ENCODE measurements around the gene LTB.
"Not testable (repeated sequence)": the region's sequence is repeated elsewhere in the genome, so short reads cannot be mapped to it uniquely, and the experiment has no call there.

The LTB gene

DNA sequence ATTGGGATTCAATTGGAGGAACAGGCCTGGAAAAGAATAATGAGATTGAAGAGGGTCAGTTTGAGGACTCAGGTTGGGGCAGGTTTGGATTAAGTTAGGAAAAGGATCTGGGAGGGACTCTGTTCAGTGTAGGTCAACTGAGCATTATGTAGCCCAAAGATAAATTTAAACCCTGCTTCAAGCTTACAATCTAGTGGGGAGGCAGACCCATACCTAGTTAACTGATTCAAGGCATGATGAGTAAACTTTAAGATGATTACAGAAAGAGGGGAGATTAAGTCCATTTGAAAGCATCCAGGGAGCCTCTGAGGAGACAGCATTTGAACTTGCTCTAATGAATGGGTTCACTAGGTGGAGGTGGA lies 21.5 kb downstream of the LTB start:
- peaks cover 7 to 13% of the 10 kb centered on the region in 2 donors for H3K4me1 ChIP-seq (ENCODE audit: control insufficient read depth in 2 of 2, insufficient read depth in 2 of 2, low read length in 2 of 2)

DNA sequence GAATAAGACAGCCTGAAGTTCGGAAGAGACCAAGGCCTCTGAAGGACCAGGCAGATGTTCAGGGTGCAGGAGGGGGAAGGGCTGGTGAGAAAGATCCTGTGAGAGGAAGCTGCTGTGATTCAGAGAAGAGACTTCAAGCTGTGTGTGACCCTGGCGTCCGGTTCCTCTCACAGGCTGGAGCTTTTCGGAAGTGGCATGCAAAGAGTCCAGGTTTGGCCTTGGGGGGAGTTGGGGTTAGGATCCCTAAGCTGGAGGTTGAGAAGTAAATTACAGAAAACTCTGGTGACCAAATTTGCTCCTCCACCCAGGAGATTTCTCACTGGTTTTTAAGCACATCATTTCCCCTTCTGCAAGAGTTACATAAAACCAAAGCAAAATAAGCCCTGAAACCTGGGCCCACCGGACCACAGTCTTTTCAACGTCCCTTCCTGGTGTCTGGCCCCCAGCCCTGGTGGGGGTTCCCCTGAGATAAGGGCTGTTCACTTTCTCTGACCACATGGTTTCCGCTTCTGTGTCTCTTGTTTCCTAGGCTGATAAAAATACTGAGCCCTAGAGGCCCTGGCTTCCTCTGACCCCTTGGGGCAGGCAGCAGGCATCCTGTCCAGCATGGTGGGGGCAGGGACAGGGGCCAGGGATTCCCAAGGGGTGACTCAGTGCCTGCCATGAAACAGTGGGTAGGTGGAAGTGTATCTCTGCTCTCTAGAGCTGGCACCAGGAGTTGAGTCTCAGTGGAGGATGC lies 22.1 kb downstream of the LTB start:
- peaks cover 7 to 13% of the 10 kb centered on the region in 2 donors for H3K4me1 ChIP-seq (ENCODE audit: control insufficient read depth in 2 of 2, insufficient read depth in 2 of 2, low read length in 2 of 2)
- peaks cover 12 to 18% of the 10 kb centered on the region in 2 donors for H3K36me3 ChIP-seq (ENCODE audit: control insufficient read depth in 2 of 2, insufficient read depth in 2 of 2, low read length in 2 of 2)
- H3K27me3 ChIP-seq (ENCODE audit: control insufficient read depth in 2 of 2, insufficient read depth in 2 of 2, low read length in 2 of 2), result no peaks in the 10 kb centered on the region
- H3K9ac ChIP-seq (ENCODE audit: low read depth in 1 of 2, low read length in 2 of 2), result no peak overlapping the region
- peak overlapping the region in 1 of 2 donors; percentile 33 for H3K4me3 ChIP-seq (ENCODE audit: low read length in 2 of 2)
- peak overlapping the region in 1 of 2 donors; percentile 52 for H3K27ac ChIP-seq (ENCODE audit: low read depth in 2 of 2, low read length in 2 of 2)
- no peaks in the 10 kb centered on the region for H3K9me3 ChIP-seq (ENCODE audit: control insufficient read depth in 2 of 2, low read length in 2 of 2)

More for the DNA sequence above, 21.5 kb downstream of the LTB start:
- Histone ChIP-seq H3K4me3 (ENCODE audit: low read length in 2 of 2) (no peak overlapping the region), H3K9ac (ENCODE audit: low read depth in 1 of 2, low read length in 2 of 2) (no peak overlapping the region), H3K9me3 (ENCODE audit: control insufficient read depth in 2 of 2, low read length in 2 of 2) (no peaks in the 10 kb centered on the region), H3K27me3 (ENCODE audit: control insufficient read depth in 2 of 2, insufficient read depth in 2 of 2, low read length in 2 of 2) (no peaks in the 10 kb centered on the region), H3K27ac (ENCODE audit: low read depth in 2 of 2, low read length in 2 of 2) (peak overlapping the region in 1 of 2 donors; percentile 52), H3K36me3 (ENCODE audit: control insufficient read depth in 2 of 2, insufficient read depth in 2 of 2, low read length in 2 of 2) (peaks cover 12 to 18% of the 10 kb centered on the region in 2 donors)

GRCh38 chr6:31559606-31559957 lies 22.6 kb downstream of the LTB start:
- H3K9me3 ChIP-seq (ENCODE audit: control insufficient read depth in 2 of 2, low read length in 2 of 2), result no peaks in the 10 kb centered on the region
- peak overlapping the region; percentile 7 to 52 for H3K27ac ChIP-seq (ENCODE audit: low read depth in 2 of 2, low read length in 2 of 2)
- H3K9ac ChIP-seq (ENCODE audit: low read depth in 1 of 2, low read length in 2 of 2), result no peak overlapping the region
- peaks cover 7 to 13% of the 10 kb centered on the region in 2 donors for H3K4me1 ChIP-seq (ENCODE audit: control insufficient read depth in 2 of 2, insufficient read depth in 2 of 2, low read length in 2 of 2)
- no peaks in the 10 kb centered on the region for H3K27me3 ChIP-seq (ENCODE audit: control insufficient read depth in 2 of 2, insufficient read depth in 2 of 2, low read length in 2 of 2)
- peak overlapping the region in 1 of 2 donors; percentile 33 for H3K4me3 ChIP-seq (ENCODE audit: low read length in 2 of 2)
- peaks cover 12 to 18% of the 10 kb centered on the region in 2 donors for H3K36me3 ChIP-seq (ENCODE audit: control insufficient read depth in 2 of 2, insufficient read depth in 2 of 2, low read length in 2 of 2)

GRCh38 chr6:31558631-31559500 lies 23.4 kb downstream of the LTB start:
- peaks cover 12 to 18% of the 10 kb centered on the region in 2 donors for H3K36me3 ChIP-seq (ENCODE audit: control insufficient read depth in 2 of 2, insufficient read depth in 2 of 2, low read length in 2 of 2)
- H3K9me3 ChIP-seq (ENCODE audit: control insufficient read depth in 2 of 2, low read length in 2 of 2), result no peaks in the 10 kb centered on the region
- H3K27ac ChIP-seq (ENCODE audit: low read depth in 2 of 2, low read length in 2 of 2), result peak overlapping the region; percentile 43 to 58
- no peak overlapping the region for H3K9ac ChIP-seq (ENCODE audit: low read depth in 1 of 2, low read length in 2 of 2)
- peaks cover 7 to 13% of the 10 kb centered on the region in 2 donors for H3K4me1 ChIP-seq (ENCODE audit: control insufficient read depth in 2 of 2, insufficient read depth in 2 of 2, low read length in 2 of 2)
- H3K4me3 ChIP-seq (ENCODE audit: low read length in 2 of 2), result peak overlapping the region in 1 of 2 donors; percentile 48
- H3K27me3 ChIP-seq (ENCODE audit: control insufficient read depth in 2 of 2, insufficient read depth in 2 of 2, low read length in 2 of 2), result no peaks in the 10 kb centered on the region

GRCh38 chr6:31558318-31558625 lies 24.0 kb downstream of the LTB start:
- H3K9me3 ChIP-seq (ENCODE audit: control insufficient read depth in 2 of 2, low read length in 2 of 2), result no peaks in the 10 kb centered on the region
- H3K9ac ChIP-seq (ENCODE audit: low read depth in 1 of 2, low read length in 2 of 2), result no peak overlapping the region
- H3K4me3 ChIP-seq (ENCODE audit: low read length in 2 of 2), result no peak overlapping the region
- H3K27me3 ChIP-seq (ENCODE audit: control insufficient read depth in 2 of 2, insufficient read depth in 2 of 2, low read length in 2 of 2), result no peaks in the 10 kb centered on the region
- H3K36me3 ChIP-seq (ENCODE audit: control insufficient read depth in 2 of 2, insufficient read depth in 2 of 2, low read length in 2 of 2), result peaks cover 12 to 19% of the 10 kb centered on the region in 2 donors
- peak overlapping the region; percentile 43 to 58 for H3K27ac ChIP-seq (ENCODE audit: low read depth in 2 of 2, low read length in 2 of 2)
- peaks cover 7 to 13% of the 10 kb centered on the region in 2 donors for H3K4me1 ChIP-seq (ENCODE audit: control insufficient read depth in 2 of 2, insufficient read depth in 2 of 2, low read length in 2 of 2)

GRCh38 chr6:31557443-31558317 lies 24.5 kb downstream of the LTB start:
- Histone ChIP-seq H3K4me3 (ENCODE audit: low read length in 2 of 2) (no peak overlapping the region), H3K9ac (ENCODE audit: low read depth in 1 of 2, low read length in 2 of 2) (no peak overlapping the region), H3K4me1 (ENCODE audit: control insufficient read depth in 2 of 2, insufficient read depth in 2 of 2, low read length in 2 of 2) (peaks cover 7 to 13% of the 10 kb centered on the region in 2 donors), H3K36me3 (ENCODE audit: control insufficient read depth in 2 of 2, insufficient read depth in 2 of 2, low read length in 2 of 2) (peaks cover 12 to 20% of the 10 kb centered on the region in 2 donors), H3K27me3 (ENCODE audit: control insufficient read depth in 2 of 2, insufficient read depth in 2 of 2, low read length in 2 of 2) (no peaks in the 10 kb centered on the region), H3K9me3 (ENCODE audit: control insufficient read depth in 2 of 2, low read length in 2 of 2) (no peaks in the 10 kb centered on the region), H3K27ac (ENCODE audit: low read depth in 2 of 2, low read length in 2 of 2) (peak overlapping the region; percentile 43 to 58)

- no peak overlapping the region for H3K9ac ChIP-seq (ENCODE audit: low read depth in 1 of 2, low read length in 2 of 2)
- H3K27ac ChIP-seq (ENCODE audit: low read depth in 2 of 2, low read length in 2 of 2), result no peak overlapping the region
- H3K9me3 ChIP-seq (ENCODE audit: control insufficient read depth in 2 of 2, low read length in 2 of 2), result no peaks in the 10 kb centered on the region
- H3K36me3 ChIP-seq (ENCODE audit: control insufficient read depth in 2 of 2, insufficient read depth in 2 of 2, low read length in 2 of 2), result peaks cover 12 to 21% of the 10 kb centered on the region in 2 donors
- H3K4me3 ChIP-seq (ENCODE audit: low read length in 2 of 2), result no peak overlapping the region
- H3K27me3 ChIP-seq (ENCODE audit: control insufficient read depth in 2 of 2, insufficient read depth in 2 of 2, low read length in 2 of 2), result no peaks in the 10 kb centered on the region
- H3K4me1 ChIP-seq (ENCODE audit: control insufficient read depth in 2 of 2, insufficient read depth in 2 of 2, low read length in 2 of 2), result peaks cover 7 to 13% of the 10 kb centered on the region in 2 donors
Observed at GRCh38 chr6:31556307-31556706, 25.9 kb downstream of the LTB start.

DNA sequence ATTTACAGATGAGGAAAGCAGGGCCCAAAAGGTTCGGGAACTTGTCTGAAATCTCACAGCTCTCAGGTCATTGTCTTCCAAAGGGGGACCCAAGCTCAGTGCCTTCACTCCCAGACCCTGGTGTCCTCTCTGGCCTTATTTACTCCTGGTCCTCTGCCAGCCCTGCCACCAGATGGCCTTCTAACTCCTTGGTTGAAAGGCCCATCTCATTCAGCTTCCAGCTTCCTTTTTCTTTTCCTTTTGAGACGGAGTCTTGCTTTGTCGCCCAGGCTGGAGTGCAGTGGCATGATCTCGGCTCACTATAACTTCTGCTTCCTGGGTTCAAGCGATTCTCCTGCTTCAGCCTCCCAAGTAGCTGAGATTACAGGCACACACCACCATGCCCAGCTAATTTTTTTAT lies 30.9 kb downstream of the LTB start:
- Histone ChIP-seq H3K4me1 (ENCODE audit: control insufficient read depth in 2 of 2, insufficient read depth in 2 of 2, low read length in 2 of 2) (peaks cover 12 to 15% of the 10 kb centered on the region in 2 donors), H3K36me3 (ENCODE audit: control insufficient read depth in 2 of 2, insufficient read depth in 2 of 2, low read length in 2 of 2) (peaks cover 3 to 19% of the 10 kb centered on the region in 2 donors)
- not testable (repeated sequence) for H3K9me3 ChIP-seq (ENCODE audit: control insufficient read depth in 2 of 2, low read length in 2 of 2); H3K27ac ChIP-seq (ENCODE audit: low read depth in 2 of 2, low read length in 2 of 2); H3K9ac ChIP-seq (ENCODE audit: low read depth in 1 of 2, low read length in 2 of 2); H3K27me3 ChIP-seq (ENCODE audit: control insufficient read depth in 2 of 2, insufficient read depth in 2 of 2, low read length in 2 of 2); H3K4me3 ChIP-seq (ENCODE audit: low read length in 2 of 2)

DNA sequence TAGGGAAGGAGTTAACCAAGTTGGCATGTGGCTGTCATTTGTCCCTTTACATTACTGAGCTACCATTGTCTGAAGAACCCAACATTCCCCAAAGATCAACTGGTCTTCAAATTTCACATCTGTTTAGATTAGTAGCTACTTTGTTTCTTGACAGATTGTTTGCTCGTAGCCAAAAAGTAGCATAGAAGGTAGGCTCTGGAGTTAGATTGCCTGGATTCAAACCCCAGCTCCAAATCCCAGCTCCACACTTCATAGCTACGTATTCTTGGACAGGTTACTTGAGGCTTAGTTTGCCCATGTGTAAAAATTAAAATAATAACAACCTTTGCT lies 33.7 kb downstream of the LTB start:
- Histone ChIP-seq H3K4me3 (ENCODE audit: low read length in 2 of 2) (peak overlapping the region; percentile 14 to 79), H3K4me1 (ENCODE audit: control insufficient read depth in 2 of 2, insufficient read depth in 2 of 2, low read length in 2 of 2) (peaks cover 15% of the 10 kb centered on the region in 2 donors), H3K9ac (ENCODE audit: low read depth in 1 of 2, low read length in 2 of 2) (peak overlapping the region in 1 of 2 donors; percentile 81), H3K27ac (ENCODE audit: low read depth in 2 of 2, low read length in 2 of 2) (no peak overlapping the region), H3K36me3 (ENCODE audit: control insufficient read depth in 2 of 2, insufficient read depth in 2 of 2, low read length in 2 of 2) (peaks cover 3 to 16% of the 10 kb centered on the region in 2 donors), H3K27me3 (ENCODE audit: control insufficient read depth in 2 of 2, insufficient read depth in 2 of 2, low read length in 2 of 2) (no peaks in the 10 kb centered on the region), H3K9me3 (ENCODE audit: control insufficient read depth in 2 of 2, low read length in 2 of 2) (no peaks in the 10 kb centered on the region)

Measured in mucosa of rectum (tissue), 2 donors.